Right kidney (tissue), 1 donor: ENCODE data around the gene PEX14.

Source experiments
- DNase-seq: peaks from one replicate; pipeline ENCODE4 v3.0.0-alpha.2; 2016

PEX14 gene

GRCh38 chr1:10617318-10617717 is 142.6 kb downstream of the PEX14 start:
- DNase-seq, result no peak

- no peak for DNase-seq
These were observed 143.5 kb downstream of the PEX14 start for GRCh38 chr1:10617931-10618885.

- no peak for DNase-seq
These were observed 146.0 kb downstream of the PEX14 start for GRCh38 chr1:10620776-10621175.

- DNase-seq, result no peak
These were observed 147.2 kb downstream of the PEX14 start for GRCh38 chr1:10621906-10622305.

GRCh38 chr1:10622910-10623685 is 148.3 kb downstream of the PEX14 start:
- no peak for DNase-seq

GRCh38 chr1:10623686-10624145 is 149.0 kb downstream of the PEX14 start:
- no peak for DNase-seq

- DNase-seq, result no peak
These were observed 149.7 kb downstream of the PEX14 start for GRCh38 chr1:10624256-10625050.

GRCh38 chr1:10625076-10625475 is 150.3 kb downstream of the PEX14 start:
- DNase-seq, result no peak

GRCh38 chr1:10625554-10625953 is 150.8 kb downstream of the PEX14 start:
- DNase-seq, result no peak

- DNase-seq, result no peak
These were observed 151.5 kb downstream of the PEX14 start for GRCh38 chr1:10626131-10626731.

GRCh38 chr1:10626791-10627410 is 152.2 kb downstream of the PEX14 start:
- no peak for DNase-seq

- DNase-seq, result no peak
These were observed 153.9 kb downstream of the PEX14 start for GRCh38 chr1:10628685-10629084.

GRCh38 chr1:10629091-10629815 is 154.5 kb downstream of the PEX14 start:
- no peak for DNase-seq

GRCh38 chr1:10629816-10630571 is 155.2 kb downstream of the PEX14 start:
- DNase-seq, result no peak

GRCh38 chr1:10630661-10631120 is 155.9 kb downstream of the PEX14 start:
- no peak for DNase-seq

GRCh38 chr1:10631121-10631810 is 156.5 kb downstream of the PEX14 start:
- DNase-seq, result no peak

- DNase-seq, result no peak
These were observed 157.3 kb downstream of the PEX14 start for GRCh38 chr1:10631811-10632593.

- no peak for DNase-seq
These were observed 157.9 kb downstream of the PEX14 start for GRCh38 chr1:10632691-10633090.
